Lower leg skin (tissue), 4 donors: ENCODE measurements around the gene BCL2L12. TPM values are rescaled to one million over a fixed set of nuclear protein-coding genes. Genes with fewer than 3 reads are reported as not detected.

Experiments used
- DNase-seq, 2 donors: peaks; one replicate each; pipeline ENCODE4 v3.0.0-alpha.2; 2019; ENCODE audit warnings: low spot score in 2 of 2
- H3K4me3 ChIP-seq: fragments of 200-600 bp; sonication (generic); 2 replicates; pipeline ENCODE4 v1.5.1; 2017; ENCODE audit warnings: mild to moderate bottlenecking, low read depth; ENCODE audit not compliant: poor library complexity, severe bottlenecking
- POLR2A ChIP-seq, 2 donors: fragments of 450-650 bp; IDR thresholded peaks; one replicate each; pipeline ENCODE4 v1.6.1; 2016 to 2017; ENCODE audit warnings: antibody characterized with exemption in 2 of 2, mild to moderate bottlenecking in 1 of 2, moderate library complexity in 1 of 2
- WGBS, 2 donors: methylation state at CpG; one replicate each; pipeline ENCODE4 v1.1.5; 2018; 5-methylcytosine and 5-hydroxymethylcytosine counted together
- intact Hi-C: fragments of 100-400 bp; cut with DNase I; formaldehyde crosslinking; loops from one replicate; pipeline ENCODE4 v1.15.0; 2023; ENCODE audit warnings: low total_unique reads
- total RNA-seq, 4 donors: library from RNA; depleted of rRNA; stranded (reverse); fragments of >200 nt; gene quantifications; one replicate each; pipeline ENCODE4 v1.1.0, GENCODE V29; 2016
- TF ChIP-seq, protein P1 (sequence below), 3 donors: fragments of 450-650 bp; IDR thresholded peaks; one replicate each; pipeline ENCODE4 v1.5.1; 2016; ENCODE audit warnings: antibody characterized with exemption in 3 of 3, mild to moderate bottlenecking in 3 of 3, moderate library complexity in 2 of 3

BCL2L12 gene
- total RNA-seq, 4 donors from 2014 or later: 6.1 to 9.2 (median 6.6) TPM

DNA sequence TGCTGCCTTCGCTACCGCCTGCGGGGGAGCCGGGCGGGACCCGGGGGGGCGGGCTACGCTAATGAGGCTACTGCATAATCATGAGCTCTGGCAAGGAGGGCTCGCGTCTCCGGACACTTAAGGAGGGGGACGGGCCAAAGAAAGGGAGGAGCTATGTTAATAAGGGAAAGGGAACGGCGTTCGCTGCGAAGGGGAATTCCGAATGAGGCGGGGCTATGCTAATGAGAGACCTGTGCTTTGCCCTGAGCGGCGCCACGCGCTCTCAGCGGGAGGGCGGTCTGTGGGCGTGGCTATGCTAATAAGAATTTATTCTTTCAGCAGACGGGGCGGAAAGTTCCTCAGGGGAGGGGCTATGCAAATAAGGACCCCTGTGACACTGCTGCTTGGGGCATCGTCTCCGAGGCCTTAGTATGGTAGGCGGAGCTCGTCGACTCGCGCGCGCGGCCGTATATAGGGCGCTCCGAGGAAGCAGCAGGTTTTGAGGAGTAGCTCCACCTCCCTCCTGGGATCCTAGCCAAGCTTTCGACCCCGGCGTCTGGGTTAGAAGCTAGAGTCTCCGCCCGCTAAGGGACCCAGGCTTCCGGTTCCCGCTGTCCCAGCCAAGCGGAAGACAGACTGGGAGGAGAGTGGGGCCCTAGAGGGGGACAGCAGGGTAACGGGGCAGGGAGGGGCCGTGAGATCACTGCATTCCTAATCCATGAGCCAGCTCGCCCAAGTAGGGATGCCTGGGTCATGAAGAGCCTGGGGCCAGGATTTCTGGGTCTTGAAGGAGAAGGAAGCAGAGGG is 25.4 kb upstream of the BCL2L12 start, which contains the start of gene RRAS:
RRAS (minus strand) TSS at position 31 of the 786 bp plus-strand sequence. CDS start 45 bp downstream, outside the sequence.
- DNase-seq: peak; percentile 100
- 0 to 1% methylated on average over 50 to 51 of the region's 51 CpGs for WGBS, 2 donors
- peak within 1 kb of the TSS; percentile 32 for H3K4me3 ChIP-seq
- TF ChIP-seq, protein P1, sequence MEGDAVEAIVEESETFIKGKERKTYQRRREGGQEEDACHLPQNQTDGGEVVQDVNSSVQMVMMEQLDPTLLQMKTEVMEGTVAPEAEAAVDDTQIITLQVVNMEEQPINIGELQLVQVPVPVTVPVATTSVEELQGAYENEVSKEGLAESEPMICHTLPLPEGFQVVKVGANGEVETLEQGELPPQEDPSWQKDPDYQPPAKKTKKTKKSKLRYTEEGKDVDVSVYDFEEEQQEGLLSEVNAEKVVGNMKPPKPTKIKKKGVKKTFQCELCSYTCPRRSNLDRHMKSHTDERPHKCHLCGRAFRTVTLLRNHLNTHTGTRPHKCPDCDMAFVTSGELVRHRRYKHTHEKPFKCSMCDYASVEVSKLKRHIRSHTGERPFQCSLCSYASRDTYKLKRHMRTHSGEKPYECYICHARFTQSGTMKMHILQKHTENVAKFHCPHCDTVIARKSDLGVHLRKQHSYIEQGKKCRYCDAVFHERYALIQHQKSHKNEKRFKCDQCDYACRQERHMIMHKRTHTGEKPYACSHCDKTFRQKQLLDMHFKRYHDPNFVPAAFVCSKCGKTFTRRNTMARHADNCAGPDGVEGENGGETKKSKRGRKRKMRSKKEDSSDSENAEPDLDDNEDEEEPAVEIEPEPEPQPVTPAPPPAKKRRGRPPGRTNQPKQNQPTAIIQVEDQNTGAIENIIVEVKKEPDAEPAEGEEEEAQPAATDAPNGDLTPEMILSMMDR (IDR thresholded peaks at IDR 0.05): no peak
- TF ChIP-seq POLR2A (IDR thresholded peaks at IDR 0.05): no peak
- intact Hi-C loops: no loop called here

DNA sequence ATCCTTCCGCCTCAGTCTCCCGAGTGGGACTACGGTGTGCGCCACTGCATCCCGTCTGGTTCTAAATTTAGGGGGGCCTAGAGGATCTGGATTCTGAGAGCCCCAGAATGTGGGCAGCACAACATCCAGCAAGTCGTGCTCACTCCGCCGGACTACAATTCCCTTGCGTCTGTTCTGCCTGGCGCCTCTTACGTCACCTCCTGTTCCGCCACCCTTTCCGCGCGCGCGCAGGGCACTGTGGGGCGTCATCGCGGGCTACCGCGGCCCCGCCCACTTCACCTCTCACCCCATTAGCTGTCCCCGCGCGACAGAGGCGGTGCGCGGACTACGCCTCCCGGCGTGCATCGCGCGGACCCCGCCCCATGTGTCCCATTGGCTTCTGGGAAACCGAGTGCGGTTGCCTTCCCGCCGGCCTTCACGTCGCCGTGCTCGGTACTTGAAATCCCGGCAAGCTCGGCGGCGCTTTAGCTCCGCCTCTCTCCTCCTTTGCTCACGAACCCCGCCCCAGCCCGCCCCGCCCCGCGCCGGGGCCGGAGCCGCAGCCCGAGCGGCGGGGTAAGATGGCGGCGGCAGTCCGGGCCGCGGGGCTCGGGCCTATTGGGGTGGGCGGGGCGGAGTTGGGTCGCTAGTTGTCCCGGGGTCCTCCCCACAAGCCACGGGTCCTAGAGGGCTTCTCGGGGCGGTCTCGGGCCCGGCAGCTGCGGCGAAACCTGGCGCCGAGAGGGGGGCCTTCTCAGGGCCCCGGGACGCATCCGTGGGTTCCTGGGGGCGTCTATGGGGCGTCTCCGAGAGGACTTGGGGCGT is 23.8 kb upstream of the BCL2L12 start, which contains the start of gene SCAF1:
SCAF1 (plus strand) TSS at position 522 of the 804 bp plus-strand sequence. CDS start 2,818 bp downstream, outside the sequence.
- peak; percentile 99 to 100 for DNase-seq
- intact Hi-C loops: no loop called here
- WGBS, 2 donors: 1% methylated on average over 48 to 50 of the region's 87 CpGs
- TF ChIP-seq, protein P1 (IDR thresholded peaks at IDR 0.05): no peak
- TF ChIP-seq POLR2A (IDR thresholded peaks at IDR 0.05): peak in 1 of 2 donors; percentile 66
- H3K4me3 ChIP-seq: peak within 1 kb of the TSS; percentile 97

DNA sequence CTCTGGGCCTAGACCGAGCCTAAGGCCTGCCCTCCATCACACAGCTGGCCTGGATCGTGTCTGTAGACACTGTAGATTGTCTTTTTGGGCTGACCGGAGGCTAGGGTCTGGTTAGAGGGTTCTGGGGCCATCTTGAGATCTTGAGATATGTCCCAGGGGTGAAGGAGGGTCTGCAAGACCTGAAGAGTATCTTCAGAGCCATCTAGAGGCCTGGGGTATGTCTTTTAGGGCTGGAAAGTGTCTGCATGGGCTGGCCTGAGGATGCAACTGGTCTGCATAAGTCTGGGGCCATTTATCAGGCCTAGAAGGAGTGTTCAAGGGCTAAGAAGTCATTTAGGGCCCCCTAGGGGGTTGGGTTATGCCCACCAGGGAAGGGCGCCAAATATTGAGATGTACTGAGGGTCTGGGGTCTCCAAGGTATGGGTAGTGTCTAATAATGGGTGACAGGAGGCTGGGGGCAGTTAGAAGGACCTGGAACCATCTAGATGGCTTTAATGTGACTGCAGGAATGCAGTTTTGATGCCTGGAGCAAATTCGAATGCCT is 23.2 kb upstream of the BCL2L12 start:
- DNase-seq: no peak
- TF ChIP-seq, protein P1 (IDR thresholded peaks at IDR 0.05): no peak
- no peak for TF ChIP-seq POLR2A (IDR thresholded peaks at IDR 0.05)
- intact Hi-C loops: no loop called here
- WGBS, 2 donors: 3 to 7% methylated on average over 5 of the region's 5 CpGs
- peak overlapping the region; percentile 97 for H3K4me3 ChIP-seq

DNA sequence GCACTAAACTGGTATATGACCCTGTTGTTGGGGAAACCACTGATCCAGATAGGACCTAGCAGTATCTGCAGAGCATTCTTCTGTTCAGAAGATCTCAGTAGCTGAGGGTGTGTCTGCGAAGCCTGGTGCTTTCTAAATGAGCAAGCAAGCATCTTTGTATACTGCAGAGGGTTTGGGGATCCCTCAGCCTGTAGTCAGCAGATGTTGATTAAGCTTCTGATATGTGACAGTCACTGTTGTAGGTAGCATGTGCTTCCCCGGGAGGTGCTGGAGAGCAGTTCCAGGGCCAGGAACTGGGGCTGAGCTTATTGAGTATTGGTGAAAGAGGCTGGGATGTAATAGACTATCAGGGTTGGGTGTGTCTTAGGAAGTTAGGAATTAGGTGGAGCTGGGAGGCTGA is 22.3 kb upstream of the BCL2L12 start:
- H3K4me3 ChIP-seq: no peak overlapping the region
- 50 to 52% methylated on average over 2 of the region's 2 CpGs for WGBS, 2 donors
- no peak for DNase-seq
- intact Hi-C loops: no loop called here
- TF ChIP-seq, protein P1 (IDR thresholded peaks at IDR 0.05): no peak
- no peak for TF ChIP-seq POLR2A (IDR thresholded peaks at IDR 0.05)

DNA sequence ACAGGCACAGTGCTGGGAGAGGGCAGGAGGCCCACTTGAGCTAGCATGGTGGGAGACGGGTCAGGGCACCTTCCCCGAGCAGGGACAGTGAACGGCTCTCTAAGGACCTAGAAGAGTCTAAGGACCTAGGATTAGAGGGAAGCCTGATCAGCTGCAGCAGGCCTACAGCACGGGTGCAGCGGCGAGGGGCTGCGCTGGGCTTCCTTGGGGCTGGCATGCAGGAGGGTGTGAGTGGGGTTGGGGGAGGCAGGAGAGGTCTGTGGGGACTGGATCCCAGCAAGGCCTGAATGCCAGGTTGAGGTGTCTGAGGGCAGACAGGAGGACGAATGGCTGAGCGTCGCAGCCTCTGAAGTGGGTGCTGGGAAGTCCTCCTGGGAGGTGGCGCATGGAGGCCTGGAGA is 20.1 kb upstream of the BCL2L12 start:
- intact Hi-C loops: no loop called here
- H3K4me3 ChIP-seq: no peak overlapping the region
- WGBS, 2 donors: 90 to 92% methylated on average over 11 of the region's 11 CpGs
- TF ChIP-seq POLR2A (IDR thresholded peaks at IDR 0.05): no peak
- TF ChIP-seq, protein P1 (IDR thresholded peaks at IDR 0.05): no peak
- no peak for DNase-seq
